ENCODE data around the gene FAM174B. TPM values are rescaled to one million over a fixed set of nuclear protein-coding genes. Genes with fewer than 3 reads are reported as not detected.

Gene FAM174B
- total RNA-seq, 1 donor from 2014 or later, result 9.6 TPM

- TF ChIP-seq CTCF (conservative IDR thresholded peaks at IDR 0.05; ENCODE audit: low read depth, low read length), result no peak
- H3K4me3 ChIP-seq (ENCODE audit: low read depth, low read length), result no peak overlapping the region
- DNase-seq (ENCODE audit: low read depth), result no peak
Measured at GRCh38 chr15:92629975-92630626, 25.5 kb downstream of the FAM174B start.

GRCh38 chr15:92629276-92629974 lies 26.1 kb downstream of the FAM174B start:
- H3K4me3 ChIP-seq (ENCODE audit: low read depth, low read length), result no peak overlapping the region
- no peak for TF ChIP-seq CTCF (conservative IDR thresholded peaks at IDR 0.05; ENCODE audit: low read depth, low read length)
- DNase-seq (ENCODE audit: low read depth), result no peak

DNA sequence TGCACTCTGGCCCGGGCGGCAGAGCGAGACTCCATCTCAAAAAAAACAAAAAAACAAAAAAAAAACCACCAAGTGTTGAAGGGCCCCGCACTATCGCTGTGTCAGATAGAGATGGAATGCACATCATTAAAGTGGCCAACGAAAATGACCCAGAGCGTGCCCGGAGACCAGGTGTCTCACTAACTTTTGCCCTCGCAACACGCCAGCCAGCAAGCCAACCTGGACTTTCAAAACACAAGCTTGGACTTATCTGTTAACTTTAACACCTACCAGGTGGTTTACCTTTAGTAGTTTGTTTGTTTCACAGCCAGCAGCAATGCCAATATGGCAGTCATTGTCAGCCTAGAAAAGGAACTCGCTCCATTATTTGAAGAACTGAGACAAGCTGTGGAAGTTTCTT lies 28.6 kb downstream of the FAM174B start:
- DNase-seq (ENCODE audit: low read depth), result no peak
- H3K4me3 ChIP-seq (ENCODE audit: low read depth, low read length), result no peak overlapping the region
- no peak for TF ChIP-seq CTCF (conservative IDR thresholded peaks at IDR 0.05; ENCODE audit: low read depth, low read length)

DNA sequence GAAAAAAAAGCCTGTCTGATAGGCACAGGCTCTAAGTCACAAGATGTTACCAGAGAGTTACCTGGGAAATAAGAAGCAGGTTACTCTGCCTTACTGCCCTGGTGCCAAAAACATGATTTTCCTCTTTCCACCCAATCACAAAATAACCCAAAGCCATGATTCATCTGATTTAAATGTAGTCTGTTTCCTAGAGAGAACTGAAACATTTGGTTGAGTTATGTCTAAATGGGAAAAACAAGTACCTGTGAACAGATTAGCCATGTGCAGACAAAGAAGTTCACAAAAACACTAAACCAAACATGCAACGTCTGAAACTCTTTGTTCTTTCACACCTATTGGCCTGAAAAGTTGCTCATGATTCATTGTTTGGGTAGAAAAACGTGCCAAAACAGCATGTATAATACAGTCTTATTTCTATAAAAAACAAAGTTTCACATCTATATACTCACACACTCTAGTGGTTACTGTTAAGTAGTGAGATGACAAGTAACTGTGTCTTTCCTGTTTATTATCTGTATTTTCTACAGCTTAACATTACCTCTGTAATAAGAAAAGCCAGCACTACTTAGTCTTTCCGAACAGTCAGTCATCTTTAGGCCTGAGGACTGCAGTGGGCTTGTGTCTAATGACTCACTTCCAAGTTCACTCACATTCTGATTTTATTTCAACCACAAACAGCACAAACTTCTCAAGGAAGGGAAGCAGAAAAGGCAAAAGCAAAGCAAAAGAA lies 30.2 kb downstream of the FAM174B start:
- TF ChIP-seq CTCF (conservative IDR thresholded peaks at IDR 0.05; ENCODE audit: low read depth, low read length), result no peak
- no peak overlapping the region for H3K4me3 ChIP-seq (ENCODE audit: low read depth, low read length)
- peak; percentile 19 for DNase-seq (ENCODE audit: low read depth)

- no peak for TF ChIP-seq CTCF (conservative IDR thresholded peaks at IDR 0.05; ENCODE audit: low read depth, low read length)
- no peak overlapping the region for H3K4me3 ChIP-seq (ENCODE audit: low read depth, low read length)
- DNase-seq (ENCODE audit: low read depth), result no peak
Measured at GRCh38 chr15:92624401-92624991, 31.1 kb downstream of the FAM174B start.

DNA sequence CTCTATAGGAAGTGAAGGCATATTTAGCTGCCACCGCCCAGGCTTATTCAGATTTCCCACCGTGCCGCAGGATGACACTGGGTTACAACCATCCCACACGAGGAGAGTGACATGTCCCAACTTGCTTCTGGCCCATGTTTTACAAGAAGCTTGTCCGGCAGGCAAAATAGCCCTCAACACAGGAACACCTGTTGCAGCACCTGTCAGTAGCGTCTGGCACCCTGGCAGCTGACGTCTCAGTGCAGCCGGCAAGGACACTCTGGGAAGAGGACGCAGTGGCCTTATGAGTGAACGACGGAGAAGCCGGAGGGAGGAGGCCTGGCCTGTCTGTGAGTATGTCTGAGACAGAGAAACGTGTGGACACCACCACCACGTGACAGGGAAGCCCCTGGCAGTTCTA lies 32.1 kb downstream of the FAM174B start:
- no peak overlapping the region for H3K4me3 ChIP-seq (ENCODE audit: low read depth, low read length)
- TF ChIP-seq CTCF (conservative IDR thresholded peaks at IDR 0.05; ENCODE audit: low read depth, low read length), result no peak
- no peak for DNase-seq (ENCODE audit: low read depth)

Measured in epithelial cell of proximal tubule (primary cell).